HG02678 (cell line): Measurements from ENCODE around the gene CARD19.

ENCODE experiments used
- ATAC-seq: cut with Tn5 transposase; IDR thresholded peaks from one replicate; pipeline ENCODE4 v1.9.1; 2021; ENCODE audit warnings: mild to moderate bottlenecking, moderate library complexity; ENCODE audit not compliant: unreplicated experiment

CARD19 gene

GRCh38 chr9:93096131-93096802, at the start of gene CARD19:
Gene CARD19 (plus strand): TSS chr9:93096217. CDS start chr9:93096346, 129 bp downstream.
- ATAC-seq = peak; percentile 17

DNA sequence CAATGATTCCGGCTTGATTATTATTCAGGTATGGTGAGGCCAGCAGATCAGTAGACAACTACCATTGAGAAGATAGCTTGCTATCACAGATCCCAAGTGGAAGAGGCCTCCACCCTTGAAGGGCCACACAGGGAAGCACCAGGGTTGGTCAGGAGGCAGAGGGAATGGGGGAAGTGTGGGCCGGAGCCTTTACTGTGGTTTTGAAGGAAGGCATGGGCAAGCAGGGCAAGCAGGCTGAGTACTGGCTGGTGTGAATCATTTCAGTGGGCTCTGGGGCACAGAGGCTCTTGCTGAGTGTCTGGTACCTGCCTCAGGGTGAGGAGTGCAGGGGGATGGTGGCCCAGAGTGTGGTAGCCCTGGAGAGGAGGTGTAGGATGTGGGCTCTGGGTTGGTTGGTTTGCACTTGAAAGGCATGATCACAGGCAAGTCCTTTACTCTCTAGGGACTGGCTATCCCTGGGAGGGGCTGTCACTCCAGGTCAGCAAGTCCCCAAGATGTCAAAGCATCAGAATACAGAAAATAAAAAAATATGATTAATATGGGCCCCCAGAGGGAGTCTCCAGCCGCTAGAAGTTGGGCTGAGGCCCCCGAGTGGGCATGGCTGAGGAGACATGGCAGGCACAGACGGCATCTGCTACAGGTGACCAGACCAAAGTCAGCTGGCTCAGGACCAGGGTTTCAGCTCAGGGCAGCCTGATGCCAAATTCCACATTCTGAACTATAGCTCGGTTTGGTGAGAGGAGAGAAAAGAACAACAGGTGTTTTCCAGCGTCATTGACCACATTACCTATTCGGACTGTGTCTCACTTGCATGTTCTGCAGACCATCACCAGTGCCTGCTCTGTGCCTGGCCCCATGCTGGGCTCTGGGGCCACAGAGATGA, 47.2 kb upstream of the CARD19 start:
- no peak for ATAC-seq

- ATAC-seq = no peak
These were observed 46.5 kb upstream of the CARD19 start for GRCh38 chr9:93049491-93049890.

DNA sequence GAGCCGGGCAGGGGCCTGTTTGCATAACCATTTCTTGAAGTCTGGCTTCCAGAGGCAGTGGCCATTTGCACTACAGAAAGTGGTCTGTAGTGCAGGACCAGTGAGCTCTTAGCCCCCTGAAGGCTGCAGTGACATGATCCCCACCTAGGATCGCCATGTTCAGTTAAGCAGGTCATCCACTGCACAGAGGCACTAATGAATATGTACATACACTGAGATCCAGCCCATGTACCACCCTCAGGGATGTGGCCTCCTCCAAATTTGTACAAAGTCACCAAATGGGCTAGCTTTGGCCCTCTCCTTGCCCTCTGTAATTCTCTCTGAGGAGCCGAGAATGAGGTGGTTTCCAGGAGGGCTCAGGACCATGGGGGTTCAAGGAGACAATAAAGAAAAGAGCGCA, 45.8 kb upstream of the CARD19 start:
- no peak for ATAC-seq

GRCh38 chr9:93051680-93052089, 44.3 kb upstream of the CARD19 start:
- ATAC-seq = no peak

DNA sequence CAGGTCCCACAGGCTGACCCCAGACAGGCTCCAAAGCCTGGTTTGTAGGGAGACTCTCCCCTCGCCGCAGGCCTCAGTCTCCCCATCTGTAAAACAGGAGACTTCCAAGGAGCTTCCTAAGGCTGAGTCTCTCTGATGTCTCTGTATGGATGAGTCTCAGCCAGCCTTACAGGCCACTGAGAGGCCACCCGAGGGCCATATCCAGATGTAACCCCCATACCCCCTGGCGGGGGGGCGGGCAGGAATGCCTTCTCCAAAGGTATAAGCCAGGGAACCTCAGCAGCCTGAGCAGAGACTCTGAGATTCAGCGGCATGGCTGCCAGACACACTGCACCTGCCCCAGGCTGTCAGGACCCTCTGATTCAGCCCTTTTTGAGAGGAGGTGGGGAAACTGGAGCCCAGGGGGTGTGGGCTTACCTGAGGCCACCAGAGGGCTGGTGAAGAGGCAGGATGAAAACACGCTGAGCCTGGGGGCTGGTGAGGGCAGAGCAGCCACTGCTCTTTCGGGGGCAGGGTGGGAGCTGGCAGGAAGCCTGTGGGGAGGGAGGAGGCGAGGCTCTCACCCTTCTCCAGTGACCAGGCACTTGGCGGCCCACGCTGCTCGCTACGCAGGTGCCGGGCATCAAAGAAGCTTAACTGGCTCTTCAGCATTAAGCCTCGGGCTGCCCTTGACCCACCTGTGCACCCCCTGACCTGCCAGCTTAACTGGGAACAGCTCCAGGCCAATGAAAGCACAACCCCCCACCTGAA, 43.1 kb upstream of the CARD19 start:
- no peak for ATAC-seq

DNA sequence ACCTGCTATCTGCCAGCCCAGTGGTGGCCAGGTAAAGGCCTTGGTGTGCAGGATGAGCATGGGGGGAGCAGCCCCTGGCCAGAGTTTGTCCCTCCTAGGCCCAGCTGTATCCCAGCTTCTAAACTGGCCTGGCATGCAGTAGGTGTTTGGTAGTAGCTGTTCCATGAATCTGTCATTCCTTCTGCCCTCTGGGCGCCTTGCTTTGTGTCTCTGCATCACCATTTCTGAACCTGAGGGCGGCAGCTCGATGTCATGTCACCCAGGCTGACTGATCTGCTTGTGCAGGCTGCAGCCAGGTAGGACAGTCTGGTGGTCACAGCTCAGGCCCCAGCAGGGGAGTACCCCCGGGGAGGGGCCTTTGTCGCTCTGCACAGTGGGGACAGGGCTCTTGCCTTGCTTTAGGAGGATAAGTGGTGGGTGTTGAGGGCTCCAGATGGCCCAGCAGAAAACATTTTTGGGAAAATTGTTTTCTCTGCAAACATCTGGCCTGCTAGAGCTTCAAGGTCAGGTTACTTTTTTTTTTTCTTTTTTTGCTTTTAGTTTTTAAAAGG, 42.2 kb upstream of the CARD19 start:
- ATAC-seq = no peak

GRCh38 chr9:93054758-93055704, 41.0 kb upstream of the CARD19 start:
- no peak for ATAC-seq

DNA sequence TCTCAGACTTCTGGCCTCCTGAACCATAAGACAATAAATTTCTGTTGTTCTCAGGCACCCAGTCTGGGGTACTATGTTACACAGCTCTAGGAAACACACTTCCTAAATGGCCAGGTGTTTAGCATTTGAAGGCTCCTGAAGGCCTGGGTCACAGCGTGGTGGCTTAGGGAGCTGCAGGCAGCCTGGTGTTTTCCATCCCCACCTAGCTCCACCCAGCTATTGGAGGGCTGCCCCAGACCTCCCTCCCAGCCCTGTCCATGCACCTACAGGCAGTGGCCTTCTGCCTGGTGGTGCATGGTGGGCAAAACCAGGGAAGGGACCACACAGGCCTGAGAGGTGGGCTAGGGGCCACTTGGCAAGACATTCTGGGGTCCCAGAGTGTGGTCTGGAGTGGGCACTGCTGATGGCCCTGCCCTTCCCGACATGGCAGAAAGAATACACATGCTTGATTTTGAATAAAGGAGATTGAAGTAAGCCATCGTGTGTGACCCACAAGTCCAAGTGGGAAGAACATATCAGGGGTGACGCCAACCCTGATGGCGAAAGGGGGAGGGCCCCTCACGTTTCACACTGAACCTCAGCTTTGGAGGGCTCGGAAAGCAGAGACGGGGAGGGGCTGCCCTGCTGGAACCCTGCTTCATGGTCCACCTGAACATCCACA, 38.8 kb upstream of the CARD19 start:
- ATAC-seq = no peak

DNA sequence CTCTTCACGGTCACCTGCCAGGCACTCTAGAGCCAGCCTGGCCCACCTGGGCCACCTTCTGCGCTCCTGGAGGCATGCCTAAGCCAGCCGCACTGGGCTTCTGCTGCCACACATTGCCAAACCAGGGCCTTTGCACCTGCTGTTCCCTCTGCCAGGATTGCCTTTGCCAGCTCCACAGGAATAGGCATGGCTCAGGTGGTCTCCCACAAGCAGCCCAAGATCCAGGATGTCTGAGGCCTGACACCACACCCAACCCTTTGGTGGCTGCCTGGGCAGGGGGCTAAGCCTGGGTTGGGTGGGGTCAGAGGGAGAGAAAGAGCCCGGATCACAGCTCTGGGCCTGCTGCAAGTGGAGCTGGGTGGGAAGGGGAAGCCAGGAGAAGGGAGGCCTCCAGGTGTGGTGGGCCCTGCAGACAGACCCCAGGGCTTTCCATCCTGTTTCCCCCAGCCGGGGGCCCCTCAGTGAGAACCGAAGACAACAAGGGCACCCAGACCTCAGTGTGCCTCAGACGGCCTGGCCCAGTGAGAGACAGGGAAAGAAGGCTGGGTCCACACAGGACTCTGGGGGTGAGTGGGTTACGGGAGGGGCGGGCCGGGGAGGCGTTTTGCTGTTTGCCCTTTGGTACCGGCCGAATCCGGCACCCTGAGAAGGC, 38.2 kb upstream of the CARD19 start:
- peak; percentile 7 for ATAC-seq

GRCh38 chr9:93058355-93059010, 37.5 kb upstream of the CARD19 start, which contains the start of gene SUSD3:
Gene SUSD3 (plus strand): TSS chr9:93058701. CDS start chr9:93058743, 42 bp downstream.
- ATAC-seq = peak; percentile 50

DNA sequence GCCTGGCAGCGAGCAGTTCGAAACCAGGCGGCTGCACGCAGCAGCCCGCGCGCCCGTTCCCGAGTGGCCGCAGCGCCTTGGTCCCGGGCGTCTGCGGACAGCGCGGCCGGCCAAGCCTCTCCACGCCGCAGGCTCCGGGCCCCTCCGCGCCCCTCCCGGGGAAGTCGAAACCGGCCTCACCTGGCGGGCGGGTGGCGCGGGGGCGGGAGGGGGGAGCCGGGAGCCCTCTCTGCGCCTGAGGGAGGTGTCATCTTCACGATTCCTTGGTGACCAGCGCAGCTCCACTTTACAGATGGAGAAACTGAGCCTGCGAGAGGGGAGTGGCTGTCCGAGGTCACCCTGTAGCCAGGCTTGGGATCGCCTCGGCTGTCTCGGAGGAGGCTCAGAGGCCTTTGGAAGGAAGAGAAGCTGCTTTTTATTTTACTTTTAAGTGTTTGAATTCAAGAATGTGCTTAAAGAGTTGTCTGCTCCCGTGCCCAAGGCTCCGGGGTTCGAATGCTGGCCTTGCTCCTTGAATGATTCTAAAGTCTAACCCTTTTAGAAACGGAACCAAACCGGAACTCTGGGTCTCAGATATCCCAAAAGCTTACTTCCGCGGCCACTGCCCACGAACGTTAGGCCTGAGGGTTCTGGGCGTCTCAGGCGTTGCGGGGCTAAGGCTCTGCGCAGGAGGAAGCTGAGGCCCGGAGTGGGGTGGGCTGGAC, 36.9 kb upstream of the CARD19 start:
- ATAC-seq = peak; percentile 17

DNA sequence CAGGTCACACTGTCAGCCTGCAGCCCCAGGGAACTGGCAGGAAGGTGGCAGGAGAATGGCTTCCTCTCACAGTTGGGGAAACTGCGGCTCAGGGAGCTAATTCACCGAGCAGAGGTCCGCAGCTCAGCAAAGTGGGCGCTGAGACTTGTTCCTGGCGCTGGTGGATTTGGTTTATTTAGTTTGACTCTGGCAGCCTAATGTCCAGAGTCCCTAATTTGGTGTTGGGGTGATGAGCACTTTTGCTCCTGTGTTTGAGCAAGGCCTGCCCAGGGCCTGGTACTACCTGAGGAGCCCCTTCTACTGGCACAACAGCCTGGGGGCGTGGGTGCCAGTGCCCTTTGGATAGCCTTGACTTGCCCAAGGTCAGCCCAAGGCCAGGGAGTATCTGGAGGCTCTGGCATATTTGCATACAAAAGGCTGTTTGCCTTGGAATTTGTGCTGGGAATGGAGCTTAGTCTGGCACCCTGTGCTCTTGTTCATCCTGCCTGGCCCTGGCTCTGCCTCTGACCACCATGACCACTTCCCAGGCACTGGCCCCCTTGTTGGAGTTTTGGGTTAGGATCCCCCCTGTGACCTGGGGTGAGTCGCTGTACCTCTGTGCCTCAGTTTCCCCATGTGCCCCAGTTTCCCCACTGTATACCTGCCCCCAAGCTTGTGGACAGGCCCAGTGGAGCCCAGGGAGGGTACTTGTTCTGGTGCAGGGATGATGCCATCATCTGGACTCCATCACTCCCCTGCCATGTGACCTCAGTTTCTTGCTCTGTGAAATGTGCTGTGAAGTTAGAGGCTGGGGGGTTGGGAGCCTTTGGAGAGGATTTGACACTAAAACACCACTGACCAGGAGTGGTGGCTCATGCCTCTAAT, 36.1 kb upstream of the CARD19 start:
- ATAC-seq = no peak

- ATAC-seq = no peak
These were observed 35.2 kb upstream of the CARD19 start for GRCh38 chr9:93060746-93061259.

- no peak for ATAC-seq
These were observed 34.7 kb upstream of the CARD19 start for GRCh38 chr9:93061260-93061751.
